Measurements from ENCODE around the gene EPB41L1.

GRCh38 chr20:36199345-36200257 lies 45.1 kb downstream of the EPB41L1 start:
- TF ChIP-seq, protein P1, sequence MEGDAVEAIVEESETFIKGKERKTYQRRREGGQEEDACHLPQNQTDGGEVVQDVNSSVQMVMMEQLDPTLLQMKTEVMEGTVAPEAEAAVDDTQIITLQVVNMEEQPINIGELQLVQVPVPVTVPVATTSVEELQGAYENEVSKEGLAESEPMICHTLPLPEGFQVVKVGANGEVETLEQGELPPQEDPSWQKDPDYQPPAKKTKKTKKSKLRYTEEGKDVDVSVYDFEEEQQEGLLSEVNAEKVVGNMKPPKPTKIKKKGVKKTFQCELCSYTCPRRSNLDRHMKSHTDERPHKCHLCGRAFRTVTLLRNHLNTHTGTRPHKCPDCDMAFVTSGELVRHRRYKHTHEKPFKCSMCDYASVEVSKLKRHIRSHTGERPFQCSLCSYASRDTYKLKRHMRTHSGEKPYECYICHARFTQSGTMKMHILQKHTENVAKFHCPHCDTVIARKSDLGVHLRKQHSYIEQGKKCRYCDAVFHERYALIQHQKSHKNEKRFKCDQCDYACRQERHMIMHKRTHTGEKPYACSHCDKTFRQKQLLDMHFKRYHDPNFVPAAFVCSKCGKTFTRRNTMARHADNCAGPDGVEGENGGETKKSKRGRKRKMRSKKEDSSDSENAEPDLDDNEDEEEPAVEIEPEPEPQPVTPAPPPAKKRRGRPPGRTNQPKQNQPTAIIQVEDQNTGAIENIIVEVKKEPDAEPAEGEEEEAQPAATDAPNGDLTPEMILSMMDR (IDR thresholded peaks at IDR 0.05): peak; percentile 68 to 78 (median 69)
- TF ChIP-seq POLR2AphosphoS5 (IDR thresholded peaks at IDR 0.05; ENCODE audit: insufficient read depth in 1 of 2, low read depth in 1 of 2): no peak

All from vagina (tissue), 2 donors.